ENCODE data around the gene OPCML.

DNA sequence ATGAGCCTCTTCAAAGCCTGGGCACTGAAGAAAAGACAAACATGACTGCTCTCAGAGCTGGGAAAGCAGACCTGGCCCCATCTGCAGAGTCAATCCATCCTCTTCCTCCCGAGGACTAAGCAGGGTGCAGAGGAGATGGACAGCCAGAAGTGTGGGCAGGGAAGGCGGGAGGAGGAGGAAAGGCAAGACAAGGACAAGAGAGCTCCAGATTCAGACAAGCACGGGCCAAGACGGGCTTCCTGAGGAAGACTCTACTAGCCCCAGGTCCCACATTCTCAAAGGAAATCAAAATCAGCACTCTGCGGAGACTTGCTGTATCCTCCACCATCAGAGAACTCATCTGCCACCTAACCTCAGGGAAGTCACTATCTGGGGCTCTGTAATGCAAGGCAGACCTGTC, 28.5 kb downstream of the OPCML start:
- TF ChIP-seq EZH2 (IDR thresholded peaks at IDR 0.05; ENCODE audit: low read length, unreplicated experiment) = no peak
- TF ChIP-seq, protein P1, sequence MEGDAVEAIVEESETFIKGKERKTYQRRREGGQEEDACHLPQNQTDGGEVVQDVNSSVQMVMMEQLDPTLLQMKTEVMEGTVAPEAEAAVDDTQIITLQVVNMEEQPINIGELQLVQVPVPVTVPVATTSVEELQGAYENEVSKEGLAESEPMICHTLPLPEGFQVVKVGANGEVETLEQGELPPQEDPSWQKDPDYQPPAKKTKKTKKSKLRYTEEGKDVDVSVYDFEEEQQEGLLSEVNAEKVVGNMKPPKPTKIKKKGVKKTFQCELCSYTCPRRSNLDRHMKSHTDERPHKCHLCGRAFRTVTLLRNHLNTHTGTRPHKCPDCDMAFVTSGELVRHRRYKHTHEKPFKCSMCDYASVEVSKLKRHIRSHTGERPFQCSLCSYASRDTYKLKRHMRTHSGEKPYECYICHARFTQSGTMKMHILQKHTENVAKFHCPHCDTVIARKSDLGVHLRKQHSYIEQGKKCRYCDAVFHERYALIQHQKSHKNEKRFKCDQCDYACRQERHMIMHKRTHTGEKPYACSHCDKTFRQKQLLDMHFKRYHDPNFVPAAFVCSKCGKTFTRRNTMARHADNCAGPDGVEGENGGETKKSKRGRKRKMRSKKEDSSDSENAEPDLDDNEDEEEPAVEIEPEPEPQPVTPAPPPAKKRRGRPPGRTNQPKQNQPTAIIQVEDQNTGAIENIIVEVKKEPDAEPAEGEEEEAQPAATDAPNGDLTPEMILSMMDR (conservative IDR thresholded peaks at IDR 0.05; ENCODE audit: low read depth, low read length) = no peak

Data from PC-3 (cell line).